ENCODE data around the gene DNAJC17.

GRCh38 chr15:40731034-40731433 is 76.2 kb downstream of the DNAJC17 start:
- TF ChIP-seq EZH2 (IDR thresholded peaks at IDR 0.05; ENCODE audit: low read length, unreplicated experiment), result no peak
- TF ChIP-seq CTCF (conservative IDR thresholded peaks at IDR 0.05; ENCODE audit: low read depth, low read length), result no peak

All from PC-3 (cell line).